DMS 273 (cell line): Measurements from ENCODE around the gene SLC8A1.

Experiments used
- DNase-seq: peaks from one replicate; lab custom pipeline; 2025; ENCODE audit not compliant: unreplicated experiment; lab: John Stamatoyannopoulos, UW

Gene SLC8A1

GRCh38 chr2:40458271-40458794 lies 6.4 kb upstream of the SLC8A1 start:
- DNase-seq: no peak

GRCh38 chr2:40457837-40458236 lies 5.9 kb upstream of the SLC8A1 start:
- DNase-seq: no peak

DNA sequence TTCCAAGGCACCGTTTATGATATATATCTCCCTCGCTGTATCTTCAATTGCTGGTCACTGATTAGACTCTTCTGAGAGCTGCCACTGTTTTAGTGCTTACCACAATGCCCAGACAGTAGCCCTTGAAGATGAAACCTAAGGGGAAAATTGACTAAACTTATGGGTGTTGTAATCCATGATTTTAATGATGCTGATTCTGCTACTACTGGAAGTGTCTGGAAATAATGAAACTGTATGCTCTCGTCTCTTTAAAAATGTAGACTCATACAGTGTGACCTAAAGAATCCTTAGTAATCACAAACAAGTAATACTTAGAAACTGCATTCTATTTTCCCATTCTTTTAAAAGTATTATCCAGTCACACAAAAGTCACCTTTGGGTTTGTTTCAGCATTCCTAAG lies 5.5 kb upstream of the SLC8A1 start:
- no peak for DNase-seq

- DNase-seq: no peak
Observed at GRCh38 chr2:40456926-40457325, 5.0 kb upstream of the SLC8A1 start.

DNA sequence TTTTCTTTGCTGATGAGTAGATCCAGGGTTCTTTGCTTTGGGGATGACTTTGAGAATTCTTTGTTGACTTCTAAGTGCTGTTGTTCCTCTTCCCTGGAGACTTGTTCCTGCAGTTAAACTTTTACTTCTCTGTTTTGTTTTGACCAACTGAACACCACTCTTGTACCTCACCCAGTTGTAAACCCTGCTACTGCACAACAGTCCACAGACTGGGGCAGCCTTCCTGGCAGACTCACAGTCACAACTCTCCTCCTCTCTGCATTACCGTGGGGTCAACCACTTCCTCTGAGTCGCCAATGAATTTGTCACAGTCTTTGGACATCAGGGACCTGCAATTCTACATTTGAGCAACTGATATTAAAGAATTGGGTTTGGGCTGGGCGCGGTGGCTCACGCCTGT lies 3.8 kb upstream of the SLC8A1 start:
- DNase-seq: no peak

GRCh38 chr2:40454321-40454720 lies 2.4 kb upstream of the SLC8A1 start:
- no peak for DNase-seq

DNA sequence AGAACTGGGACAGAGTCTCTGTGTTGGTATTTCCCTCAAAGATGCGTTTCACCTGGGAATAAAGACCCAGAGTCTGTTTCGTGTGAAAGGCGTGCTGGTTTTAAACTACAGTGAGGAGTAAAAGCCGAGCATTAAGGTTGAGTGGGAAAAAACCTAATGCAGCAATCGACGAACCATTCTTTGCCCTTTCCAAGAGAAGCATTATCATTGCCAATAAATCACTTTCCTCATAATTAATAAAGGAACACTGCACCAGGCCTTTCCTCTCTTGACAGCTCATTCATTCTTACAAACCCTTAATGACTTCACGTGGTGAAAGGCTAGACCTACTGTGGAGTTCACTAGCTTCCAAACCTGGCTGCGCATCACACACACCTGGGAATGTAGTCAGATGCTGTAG lies 896 bp upstream of the SLC8A1 start:
- no peak for DNase-seq

DNA sequence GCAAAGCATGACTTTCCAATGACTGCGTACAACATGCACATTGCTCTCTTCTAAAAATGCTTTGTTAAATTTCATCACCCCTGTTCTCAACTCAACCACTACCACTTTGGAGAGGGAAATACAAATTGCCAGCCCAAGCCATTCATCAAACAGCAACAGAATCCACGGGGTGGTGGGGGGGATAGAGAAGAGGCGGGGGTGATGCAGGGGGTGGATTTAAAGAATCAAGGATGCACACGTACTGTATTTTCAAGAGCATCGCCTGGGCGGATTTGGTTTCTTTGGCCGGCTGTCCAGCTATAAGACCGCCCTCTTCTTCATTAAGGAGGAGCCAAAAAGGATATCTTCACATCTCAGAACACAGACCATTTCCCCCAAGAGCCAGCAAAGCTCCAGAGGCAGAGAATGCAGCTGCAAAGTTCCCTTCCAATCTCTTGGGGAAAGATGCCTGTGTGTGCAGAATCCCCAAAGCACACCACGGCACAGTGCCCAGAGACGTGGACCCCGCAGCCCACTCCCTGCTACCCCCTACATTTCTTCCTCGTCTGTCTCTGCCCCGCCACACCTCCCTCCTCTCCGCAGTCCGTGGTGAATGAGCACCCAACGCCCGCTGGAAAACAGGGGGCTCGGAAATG lies 977 bp downstream of the SLC8A1 start:
- peak; percentile 42 for DNase-seq

- peak; percentile 29 for DNase-seq
Observed at GRCh38 chr2:40450066-40450795, 1.7 kb downstream of the SLC8A1 start.

- DNase-seq: peak; percentile 69
Observed at GRCh38 chr2:40448476-40449079, 3.3 kb downstream of the SLC8A1 start.

GRCh38 chr2:40445467-40445866 lies 6.4 kb downstream of the SLC8A1 start:
- DNase-seq: no peak

GRCh38 chr2:40440835-40441234 lies 11.1 kb downstream of the SLC8A1 start:
- DNase-seq: no peak

DNA sequence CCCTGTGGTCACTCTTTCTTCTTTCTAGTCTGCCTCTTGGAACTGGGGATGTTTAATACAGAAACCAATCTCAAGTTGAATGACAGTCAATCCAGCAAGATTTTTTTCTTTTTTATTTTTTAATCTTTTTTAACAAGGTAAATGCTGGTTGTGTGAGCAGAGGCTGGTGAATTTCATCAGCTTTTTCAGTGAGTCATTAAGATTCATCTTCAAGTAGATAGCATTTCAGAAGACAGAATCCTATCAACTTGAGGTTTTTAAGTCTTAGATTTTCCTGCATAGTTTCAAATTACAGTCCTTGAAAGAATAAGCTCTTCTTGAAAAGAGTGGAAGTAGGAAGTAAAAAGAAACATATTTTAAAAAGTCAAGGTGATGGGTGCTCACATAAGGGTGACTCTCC lies 12.4 kb downstream of the SLC8A1 start:
- no peak for DNase-seq

- no peak for DNase-seq
Observed at GRCh38 chr2:40436093-40436475, 15.8 kb downstream of the SLC8A1 start.

- DNase-seq: no peak
Observed at GRCh38 chr2:40435426-40436092, 16.3 kb downstream of the SLC8A1 start.

DNA sequence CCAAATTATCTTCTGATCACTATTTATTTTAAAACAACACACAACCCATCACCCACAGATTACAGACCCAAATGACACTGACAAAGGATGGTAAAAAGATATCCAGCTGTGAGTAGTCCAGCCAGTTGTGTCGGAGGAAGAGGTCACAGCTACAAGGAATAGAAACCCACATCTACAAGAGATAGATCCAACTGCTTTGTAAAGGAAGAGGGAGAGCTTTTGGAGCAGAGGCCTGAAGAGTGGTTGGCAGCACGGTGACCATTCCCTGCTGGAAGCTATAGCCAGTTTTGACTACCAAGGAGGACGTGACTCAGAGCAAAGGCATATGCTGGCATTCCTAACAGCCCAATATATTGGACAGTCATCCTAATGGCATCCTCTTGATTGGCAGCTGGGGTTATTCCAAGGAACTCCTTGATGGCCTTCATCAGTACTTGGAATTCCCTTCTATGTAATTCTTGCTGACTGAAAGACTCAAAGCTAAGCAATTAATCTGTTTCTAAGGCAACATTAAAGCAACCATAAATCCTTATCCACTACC lies 17.1 kb downstream of the SLC8A1 start:
- DNase-seq: peak; percentile 5

GRCh38 chr2:40433736-40434135 lies 18.2 kb downstream of the SLC8A1 start:
- DNase-seq: peak; percentile 35

DNA sequence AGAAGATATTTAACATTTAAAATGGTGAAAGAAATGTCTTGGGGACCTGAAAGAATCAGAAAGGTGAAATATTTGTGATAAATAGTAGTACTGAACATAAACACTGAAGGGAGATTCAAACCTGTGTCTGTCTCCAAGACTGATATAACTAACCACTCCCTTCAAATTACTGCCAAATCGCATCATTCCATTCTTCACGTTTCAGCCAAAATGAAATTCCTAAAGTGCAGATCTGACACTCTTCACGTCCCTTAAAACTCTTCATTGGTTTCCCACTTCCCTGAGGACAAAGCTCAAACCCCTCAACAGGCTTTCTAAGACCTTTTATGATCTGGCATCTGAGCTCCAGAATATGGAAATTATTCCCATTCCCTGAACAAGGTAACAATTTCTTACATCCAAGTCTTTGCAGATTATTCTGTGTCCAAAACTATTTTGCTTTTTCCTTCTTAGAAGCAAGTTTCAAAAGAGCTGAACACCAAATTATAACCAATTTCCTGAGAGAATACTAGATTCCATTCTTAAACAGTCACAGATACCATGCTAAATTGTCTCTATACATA lies 18.9 kb downstream of the SLC8A1 start:
- DNase-seq: no peak

- no peak for DNase-seq
Observed at GRCh38 chr2:40431600-40431955, 20.3 kb downstream of the SLC8A1 start.

DNA sequence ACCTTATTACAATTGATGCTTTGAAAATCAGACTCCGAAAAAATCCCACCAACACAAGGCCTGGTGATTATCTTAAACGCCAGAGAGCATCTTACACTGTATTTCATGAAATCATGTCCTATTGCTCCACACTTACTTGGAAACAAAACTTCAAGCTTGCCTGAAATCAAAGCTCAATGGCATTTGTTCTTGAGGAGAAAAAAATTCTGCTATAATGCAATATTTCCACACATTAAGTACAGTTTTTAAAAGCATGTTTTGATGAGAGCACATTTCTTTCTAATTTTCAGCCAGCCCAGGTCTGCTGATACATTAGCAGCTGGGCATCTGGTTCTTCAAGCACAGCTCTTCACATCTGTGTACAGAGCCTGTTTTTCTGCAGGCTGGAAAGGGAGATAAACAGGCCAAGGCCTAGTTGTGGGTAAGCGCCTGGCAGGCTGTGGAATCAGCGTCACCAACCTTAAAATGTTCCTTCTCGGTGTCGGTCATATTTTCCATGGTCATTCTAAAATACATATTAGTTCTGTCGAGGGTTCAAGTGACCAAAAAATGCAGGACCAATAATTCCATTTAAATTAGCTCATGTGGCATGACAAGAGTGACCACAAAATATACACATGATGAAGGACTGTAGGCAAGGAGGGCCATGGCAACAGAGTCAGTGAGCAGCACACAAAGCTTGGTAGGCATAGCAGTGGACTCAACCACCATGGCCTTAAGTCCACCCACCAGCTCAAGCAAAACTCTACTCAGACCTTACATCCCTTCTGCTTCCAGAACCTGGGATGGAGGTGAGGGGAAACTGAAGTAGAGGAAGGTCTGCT lies 20.9 kb downstream of the SLC8A1 start:
- DNase-seq: no peak
